HepG2 (cell line): ENCODE data around the gene LSM11. TPM values are rescaled to one million over a fixed set of nuclear protein-coding genes. Genes with fewer than 3 reads are reported as not detected.

Source experiments
- CBX5 ChIP-seq: sonication (generic); formaldehyde crosslinking; IDR thresholded peaks from 2 replicates; pipeline ENCODE4 v1.4.0; 2020; ENCODE audit warnings: missing genetic modification reagents, borderline replicate concordance
- NR2C2 ChIP-seq: sonication (generic); formaldehyde crosslinking; IDR thresholded peaks from 2 replicates; pipeline ENCODE4 v1.4.0; 2020; ENCODE audit warnings: missing genetic modification reagents, mild to moderate bottlenecking, moderate library complexity, borderline replicate concordance
- RXRA ChIP-seq: sonication (generic); formaldehyde crosslinking; IDR thresholded peaks from 2 replicates; pipeline ENCODE4 v1.5.1; 2020; ENCODE audit warnings: missing genetic modification reagents
- THAP7 ChIP-seq: sonication (generic); formaldehyde crosslinking; IDR thresholded peaks from 2 replicates; pipeline ENCODE4 v1.8.1; 2023; ENCODE audit warnings: mild to moderate bottlenecking, missing genetic modification reagents
- USF2 ChIP-seq, 2 experiments: sonication (generic) in 1 of 2; formaldehyde crosslinking in 1 of 2; IDR thresholded peaks; 2 replicates each; pipeline versions ENCODE4 v1.5.1 to v1.6.1; 2011 to 2020; ENCODE audit warnings: borderline replicate concordance in 1 of 2, low read depth in 1 of 2, low read length in 1 of 2, mild to moderate bottlenecking in 1 of 2, missing genetic modification reagents in 1 of 2, moderate library complexity in 1 of 2
- ZBED4 ChIP-seq: sonication (generic); formaldehyde crosslinking; IDR thresholded peaks from 2 replicates; pipeline ENCODE4 v1.4.0; 2020; ENCODE audit warnings: missing genetic modification reagents, borderline replicate concordance
- polyA plus RNA-seq, 8 experiments: library from polyadenylated mRNA; depleted of rRNA in 3 of 8; stranded (reverse) in 7 of 8; unstranded in 1 of 8; fragments of >200 nt; fragmentation: Illumina TruSeq in 4 of 8; extraction: Trizol in 4 of 8; gene quantifications; 2 replicates each; pipeline versions ENCODE4 v1.2.1 to v1.2.3, GENCODE V29; 2011 to 2016; ENCODE audit warnings: low read depth in 4 of 8, missing spikeins in 1 of 8, mixed read lengths in 1 of 8; ENCODE audit not compliant: insufficient read depth in 1 of 8
- total RNA-seq, 5 experiments: library from RNA; depleted of rRNA; stranded (reverse); fragments of >200 nt; fragmentation: Illumina TruSeq; extraction: Trizol; gene quantifications; 2 replicates each; pipeline ENCODE4 v1.2.3, GENCODE V29; 2016; ENCODE audit warnings: low read depth in 1 of 5

Gene LSM11
- total and polyA plus RNA-seq, 2 of the 13 experiments (the other 11 are each of a cell fraction or from before 2014, with no cell fraction given), result 4.5 to 7.2 TPM

GRCh38 chr5:157713830-157714595 lies 29.5 kb upstream of the LSM11 start (continued):
- TF ChIP-seq ZBED4 (CRISPR knock-in tag) (no peak), NR2C2 (no peak), RXRA (CRISPR knock-in tag) (no peak), CBX5 (CRISPR knock-in tag) (no peak), USF2 (IDR thresholded peaks at IDR 0.05; ENCODE audit: low read depth, low read length) (no peak), USF2 (CRISPR knock-in tag; IDR thresholded peaks at IDR 0.05; ENCODE audit: borderline replicate concordance) (no peak), THAP7 (no peak)
